ENCODE measurements around the gene PCNX1.

The PCNX1 gene

GRCh38 chr14:70888681-70889175, 18.5 kb upstream of the PCNX1 start:
- DNase-seq (ENCODE audit: low read depth in 1 of 2, low spot score in 1 of 2), result no peak

- DNase-seq (ENCODE audit: low read depth in 1 of 2, low spot score in 1 of 2), result no peak
Measured at GRCh38 chr14:70889555-70889954, 17.7 kb upstream of the PCNX1 start.

- no peak for DNase-seq (ENCODE audit: low read depth in 1 of 2, low spot score in 1 of 2)
Measured at GRCh38 chr14:70890826-70891659, 16.2 kb upstream of the PCNX1 start.

- no peak for DNase-seq (ENCODE audit: low read depth in 1 of 2, low spot score in 1 of 2)
Measured at GRCh38 chr14:70891737-70892136, 15.5 kb upstream of the PCNX1 start.

DNA sequence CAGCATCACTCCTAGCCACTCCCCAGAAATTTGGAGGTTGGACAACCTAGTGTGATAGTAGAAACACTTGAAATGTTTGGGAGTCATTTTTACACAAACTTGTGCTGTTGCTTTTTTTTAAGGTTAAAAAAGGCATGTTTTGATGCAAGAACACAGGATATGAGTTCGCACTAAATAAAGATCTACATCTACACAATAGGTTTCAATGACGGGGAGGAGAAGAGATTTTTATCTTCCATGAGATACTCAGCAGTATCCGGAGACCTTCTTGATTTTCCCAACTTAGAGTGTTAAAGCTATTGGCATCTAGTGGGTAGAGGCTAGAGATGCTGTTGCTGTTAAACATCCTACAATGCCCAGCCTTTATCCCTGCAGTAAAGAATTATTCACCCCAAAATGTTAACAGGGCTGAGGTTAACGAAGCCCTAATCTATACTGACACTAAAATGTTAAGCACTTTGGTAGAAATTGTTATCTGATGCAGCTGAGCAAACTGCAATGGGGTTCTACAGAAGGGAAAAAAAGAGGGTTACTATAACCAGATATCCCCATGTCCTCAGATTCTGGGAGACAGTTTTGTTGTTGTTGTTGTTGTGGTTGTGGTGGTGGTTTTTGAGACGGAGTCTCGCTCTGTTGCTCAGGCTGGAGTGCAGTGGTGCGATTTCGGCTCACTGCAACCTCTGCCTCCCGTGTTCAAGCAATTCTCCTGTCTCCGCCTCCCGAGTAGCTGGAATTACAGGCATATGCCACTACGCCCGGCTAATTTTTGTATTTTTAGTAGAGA, 14.0 kb upstream of the PCNX1 start:
- no peak for DNase-seq (ENCODE audit: low read depth in 1 of 2, low spot score in 1 of 2)

DNA sequence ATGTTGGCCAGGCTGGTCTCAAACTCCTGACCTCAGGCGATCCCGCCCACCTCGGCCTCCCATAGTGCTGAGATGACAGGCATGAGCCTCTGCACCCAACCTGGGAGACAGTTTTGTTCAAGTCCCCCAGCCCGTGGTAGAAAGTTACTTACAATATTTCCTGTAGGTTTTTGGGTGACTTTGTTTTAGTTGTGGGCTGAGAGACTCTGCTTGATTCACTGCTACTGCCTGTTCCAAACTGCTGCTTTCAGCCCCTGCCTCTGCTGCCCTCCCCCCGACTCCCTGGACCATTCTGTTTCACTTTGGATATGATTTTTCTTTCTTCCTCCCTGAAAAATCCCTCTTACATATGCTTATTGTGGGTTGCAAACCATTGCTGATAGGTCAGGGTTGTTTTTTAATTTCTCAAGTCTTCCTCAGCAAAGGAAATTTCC, 13.4 kb upstream of the PCNX1 start:
- no peak for DNase-seq (ENCODE audit: low read depth in 1 of 2, low spot score in 1 of 2)

DNA sequence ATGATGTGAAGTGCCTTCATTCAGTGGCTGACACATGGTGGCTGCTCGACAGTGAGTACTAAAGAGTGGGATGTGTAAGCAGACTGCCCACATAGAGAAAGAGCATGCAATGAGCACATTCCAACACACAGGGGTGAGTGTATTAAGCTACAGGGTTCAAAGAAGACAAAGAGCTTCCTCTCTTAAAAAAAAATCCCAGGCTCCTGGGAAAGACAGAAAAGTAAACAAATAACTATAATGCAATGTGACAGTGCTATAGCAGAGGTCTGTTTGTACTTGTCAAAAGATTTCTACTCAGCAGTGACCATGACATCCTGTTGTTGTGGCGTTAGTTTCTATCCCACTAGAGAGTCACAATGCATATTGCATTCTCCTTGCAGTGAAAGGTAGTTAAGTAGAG, 12.4 kb upstream of the PCNX1 start:
- no peak for DNase-seq (ENCODE audit: low read depth in 1 of 2, low spot score in 1 of 2)

DNA sequence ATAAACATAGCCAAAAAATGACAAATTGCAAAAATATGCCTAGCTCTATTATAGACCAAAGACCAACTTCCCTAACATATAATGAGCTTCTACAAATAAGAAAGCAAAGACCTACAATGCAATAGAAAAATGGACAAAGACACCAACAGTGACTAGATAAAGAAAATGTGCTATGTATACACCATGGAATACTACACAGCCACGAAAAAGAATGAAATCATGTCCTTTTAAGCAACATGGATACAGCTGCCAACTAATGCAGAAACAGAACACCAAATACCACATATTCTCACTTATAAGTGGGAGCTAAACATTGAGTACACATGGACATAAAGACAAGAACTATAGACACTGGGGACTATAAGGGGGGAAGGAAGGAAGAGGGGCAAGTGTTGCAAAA, 10.9 kb upstream of the PCNX1 start:
- DNase-seq (ENCODE audit: low read depth in 1 of 2, low spot score in 1 of 2), result no peak

- DNase-seq (ENCODE audit: low read depth in 1 of 2, low spot score in 1 of 2), result no peak
Measured at GRCh38 chr14:70896981-70897380, 10.3 kb upstream of the PCNX1 start.

DNA sequence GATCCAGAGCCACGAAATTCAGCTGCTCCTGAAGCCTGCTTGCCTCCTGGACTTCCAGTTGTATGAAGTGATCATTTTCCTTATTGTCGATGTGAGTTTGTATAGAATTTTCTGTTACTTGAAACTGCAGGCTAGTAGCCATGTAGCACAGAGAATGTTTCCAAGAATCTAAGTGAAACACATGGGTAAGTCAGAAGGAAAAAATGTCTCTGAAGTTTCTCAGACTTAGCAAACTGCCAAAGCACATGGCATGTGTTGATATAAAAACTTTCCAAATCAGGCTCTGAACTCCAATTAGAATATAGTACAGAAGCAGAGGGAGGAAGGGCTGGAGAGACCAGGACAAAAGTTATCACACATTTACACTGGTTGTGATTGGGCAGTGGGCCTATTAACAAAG, 9.8 kb upstream of the PCNX1 start:
- DNase-seq (ENCODE audit: low read depth in 1 of 2, low spot score in 1 of 2), result no peak

DNA sequence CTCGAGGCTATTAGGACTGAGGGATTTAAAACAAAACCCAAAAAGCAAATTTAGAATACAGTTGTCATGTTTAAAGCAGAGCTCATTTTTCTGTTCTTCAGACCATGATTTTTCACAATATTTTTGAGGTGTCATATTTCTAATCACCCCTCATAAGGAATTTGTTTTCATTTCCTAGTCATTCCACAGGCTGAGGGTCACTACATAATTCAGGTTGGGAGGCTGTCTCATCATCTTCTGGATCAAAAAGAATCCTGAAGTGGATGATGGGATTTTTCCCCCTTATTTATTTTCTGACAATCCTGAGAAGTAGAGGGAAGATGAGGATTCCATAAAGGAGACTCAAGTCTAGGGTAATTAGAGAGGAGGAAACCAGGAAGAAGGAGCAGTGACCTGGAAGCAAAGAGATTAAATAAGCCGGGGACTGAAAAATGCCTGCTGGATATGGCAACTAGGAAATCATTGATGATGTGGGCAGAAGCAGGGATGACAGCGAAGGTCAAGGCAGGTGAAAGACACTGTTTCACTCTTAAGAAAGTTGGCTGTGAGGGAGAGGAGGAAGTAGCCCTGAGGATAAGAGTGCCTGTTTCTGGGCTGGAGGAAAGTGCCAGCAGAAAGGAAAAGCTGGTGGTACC, 9.0 kb upstream of the PCNX1 start:
- no peak for DNase-seq (ENCODE audit: low read depth in 1 of 2, low spot score in 1 of 2)

DNA sequence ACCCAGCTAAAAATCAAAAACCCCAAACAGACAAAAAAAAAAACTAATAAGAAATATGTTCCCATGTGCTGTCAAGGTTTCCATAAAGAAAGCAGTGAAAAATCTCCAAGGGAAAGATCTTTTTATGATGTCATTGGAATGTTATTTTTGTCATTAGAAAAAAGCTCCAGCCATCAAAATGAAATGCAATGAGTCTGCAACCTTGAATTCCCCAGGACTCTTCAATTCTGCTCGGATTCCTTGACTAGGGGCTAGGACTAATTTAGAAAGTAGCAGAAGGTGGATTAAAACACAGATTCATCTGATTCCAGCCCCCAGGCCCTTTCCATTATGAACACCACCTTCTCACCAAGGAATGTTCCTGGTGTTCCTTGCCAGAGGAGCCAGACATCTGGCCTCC, 6.0 kb upstream of the PCNX1 start:
- no peak for DNase-seq (ENCODE audit: low read depth in 1 of 2, low spot score in 1 of 2)

- DNase-seq (ENCODE audit: low read depth in 1 of 2, low spot score in 1 of 2), result no peak
Measured at GRCh38 chr14:70902184-70902583, 5.1 kb upstream of the PCNX1 start.

DNA sequence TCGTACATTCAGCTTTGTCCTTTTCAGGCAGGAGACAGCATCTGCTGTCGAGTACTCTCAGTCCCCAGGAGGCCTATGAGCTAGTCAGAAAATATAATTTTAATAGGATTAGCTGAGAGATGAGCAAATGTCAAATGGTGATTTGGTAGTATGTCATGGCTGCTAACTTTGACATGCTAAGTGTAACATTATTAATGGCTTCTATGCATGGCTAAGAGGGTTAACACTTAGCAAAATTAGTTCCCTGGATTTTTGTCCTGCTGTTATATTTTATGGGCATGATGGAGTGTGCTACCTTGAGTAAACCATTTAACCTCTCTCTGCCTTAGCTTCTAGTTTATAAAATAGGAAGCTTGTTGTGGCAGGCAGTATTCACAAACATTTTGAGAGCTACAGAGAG, 2.9 kb upstream of the PCNX1 start:
- no peak for DNase-seq (ENCODE audit: low read depth in 1 of 2, low spot score in 1 of 2)

- no peak for DNase-seq (ENCODE audit: low read depth in 1 of 2, low spot score in 1 of 2)
Measured at GRCh38 chr14:70905301-70905700, 2.0 kb upstream of the PCNX1 start.

GRCh38 chr14:70906793-70907175, 475 bp upstream of the PCNX1 start:
- no peak for DNase-seq (ENCODE audit: low read depth in 1 of 2, low spot score in 1 of 2)

GRCh38 chr14:70907996-70908934, 1.0 kb downstream of the PCNX1 start:
- peak; percentile 22 to 42 for DNase-seq (ENCODE audit: low read depth in 1 of 2, low spot score in 1 of 2)

- no peak for DNase-seq (ENCODE audit: low read depth in 1 of 2, low spot score in 1 of 2)
Measured at GRCh38 chr14:70908935-70909641, 1.8 kb downstream of the PCNX1 start.

- DNase-seq (ENCODE audit: low read depth in 1 of 2, low spot score in 1 of 2), result no peak
Measured at GRCh38 chr14:70909733-70910614, 2.7 kb downstream of the PCNX1 start.
